ENCODE results near the gene SYNPO2.

GRCh38 chr4:119024102-119024501, 135.4 kb downstream of the SYNPO2 start:
- TF ChIP-seq, protein P1, sequence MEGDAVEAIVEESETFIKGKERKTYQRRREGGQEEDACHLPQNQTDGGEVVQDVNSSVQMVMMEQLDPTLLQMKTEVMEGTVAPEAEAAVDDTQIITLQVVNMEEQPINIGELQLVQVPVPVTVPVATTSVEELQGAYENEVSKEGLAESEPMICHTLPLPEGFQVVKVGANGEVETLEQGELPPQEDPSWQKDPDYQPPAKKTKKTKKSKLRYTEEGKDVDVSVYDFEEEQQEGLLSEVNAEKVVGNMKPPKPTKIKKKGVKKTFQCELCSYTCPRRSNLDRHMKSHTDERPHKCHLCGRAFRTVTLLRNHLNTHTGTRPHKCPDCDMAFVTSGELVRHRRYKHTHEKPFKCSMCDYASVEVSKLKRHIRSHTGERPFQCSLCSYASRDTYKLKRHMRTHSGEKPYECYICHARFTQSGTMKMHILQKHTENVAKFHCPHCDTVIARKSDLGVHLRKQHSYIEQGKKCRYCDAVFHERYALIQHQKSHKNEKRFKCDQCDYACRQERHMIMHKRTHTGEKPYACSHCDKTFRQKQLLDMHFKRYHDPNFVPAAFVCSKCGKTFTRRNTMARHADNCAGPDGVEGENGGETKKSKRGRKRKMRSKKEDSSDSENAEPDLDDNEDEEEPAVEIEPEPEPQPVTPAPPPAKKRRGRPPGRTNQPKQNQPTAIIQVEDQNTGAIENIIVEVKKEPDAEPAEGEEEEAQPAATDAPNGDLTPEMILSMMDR (IDR thresholded peaks at IDR 0.05) = no peak
- TF ChIP-seq POLR2A (IDR thresholded peaks at IDR 0.05) = no peak
- TF ChIP-seq POLR2AphosphoS5 (IDR thresholded peaks at IDR 0.05) = no peak
